ENCODE measurements around the gene CDHR1.
A peak's percentile ranks its signal among the peaks of the same experiment; 100 is the strongest.
"Not testable (repeated sequence)": the region's sequence is repeated elsewhere in the genome, so short reads cannot be mapped to it uniquely, and the experiment has no call there.

CDHR1 gene

GRCh38 chr10:84175436-84175835 is 18.9 kb upstream of the CDHR1 start:
- no peak for DNase-seq

- DNase-seq = no peak
Measured at GRCh38 chr10:84176351-84176750, 18.0 kb upstream of the CDHR1 start.

- no peak for DNase-seq
Measured at GRCh38 chr10:84176836-84177474, 17.4 kb upstream of the CDHR1 start.

GRCh38 chr10:84177541-84178141 is 16.7 kb upstream of the CDHR1 start:
- peak; percentile 33 for DNase-seq

- no peak for DNase-seq
Measured at GRCh38 chr10:84178160-84178609, 16.2 kb upstream of the CDHR1 start.

GRCh38 chr10:84179059-84179710 is 15.2 kb upstream of the CDHR1 start:
- no peak for DNase-seq

GRCh38 chr10:84180386-84180785 is 14.0 kb upstream of the CDHR1 start:
- DNase-seq = not testable (repeated sequence)

GRCh38 chr10:84181631-84182030 is 12.7 kb upstream of the CDHR1 start:
- no peak for DNase-seq

- DNase-seq = no peak
Measured at GRCh38 chr10:84184517-84184916, 9.8 kb upstream of the CDHR1 start.

- no peak for DNase-seq
Measured at GRCh38 chr10:84185526-84186175, 8.7 kb upstream of the CDHR1 start.

GRCh38 chr10:84188815-84189214 is 5.5 kb upstream of the CDHR1 start:
- DNase-seq = no peak

GRCh38 chr10:84190621-84191020 is 3.7 kb upstream of the CDHR1 start:
- DNase-seq = no peak

GRCh38 chr10:84191106-84191505 is 3.2 kb upstream of the CDHR1 start:
- no peak for DNase-seq

- no peak for DNase-seq
Measured at GRCh38 chr10:84193327-84193726, 1.0 kb upstream of the CDHR1 start.

GRCh38 chr10:84193846-84194423 is 402 bp upstream of the CDHR1 start:
- no peak for DNase-seq

- no peak for DNase-seq
Measured at GRCh38 chr10:84195044-84195830, 900 bp downstream of the CDHR1 start.

- DNase-seq = no peak
Measured at GRCh38 chr10:84196083-84196482, 1.7 kb downstream of the CDHR1 start.

- DNase-seq = no peak
Measured at GRCh38 chr10:84196941-84197340, 2.6 kb downstream of the CDHR1 start.

- DNase-seq = no peak
Measured at GRCh38 chr10:84197643-84198042, 3.3 kb downstream of the CDHR1 start.

- DNase-seq = no peak
Measured at GRCh38 chr10:84198206-84198915, 4.0 kb downstream of the CDHR1 start.

GRCh38 chr10:84200537-84201243 is 6.4 kb downstream of the CDHR1 start:
- DNase-seq = no peak

Data from activated CD4-positive, alpha-beta T cell treated with anti-CD3 and anti-CD28 coated beads, Interleukin-2, Interleukin-6, amounts not matched to agents 100 ng/mL and 50 ng/mL, durations not matched to agents 16 hours and 8 hours (primary cell).